NCI-H1694 treated with DMSO at 0.1 percent for 48 hours (cell line): ENCODE results near the gene AP2M1.

Experiments
- DNase-seq: peaks from one replicate; lab custom pipeline; 2025; lab: John Stamatoyannopoulos, UW

Gene AP2M1

GRCh38 chr3:184180165-184180564 lies 5.5 kb downstream of the AP2M1 start:
- no peak for DNase-seq

- DNase-seq: no peak
These were observed 6.9 kb downstream of the AP2M1 start for GRCh38 chr3:184181596-184181995.

GRCh38 chr3:184183679-184184078 lies 9.0 kb downstream of the AP2M1 start:
- no peak for DNase-seq

GRCh38 chr3:184184546-184185230 lies 10.0 kb downstream of the AP2M1 start:
- DNase-seq: no peak

- peak; percentile 97 for DNase-seq
These were observed 11.0 kb downstream of the AP2M1 start for GRCh38 chr3:184185461-184186183.

GRCh38 chr3:184186184-184186901 lies 11.7 kb downstream of the AP2M1 start, which contains the start of gene ABCF3:
Gene ABCF3, plus strand, starts transcription at chr3:184186199. Its CDS starts 9 bp downstream, at chr3:184186208.
- DNase-seq: no peak

- DNase-seq: no peak
These were observed 12.2 kb downstream of the AP2M1 start for GRCh38 chr3:184186902-184187207.

GRCh38 chr3:184188080-184188479 lies 13.4 kb downstream of the AP2M1 start:
- no peak for DNase-seq

GRCh38 chr3:184189421-184189820 lies 14.8 kb downstream of the AP2M1 start:
- DNase-seq: no peak

GRCh38 chr3:184192889-184193288 lies 18.2 kb downstream of the AP2M1 start:
- DNase-seq: no peak

- no peak for DNase-seq
These were observed 19.4 kb downstream of the AP2M1 start for GRCh38 chr3:184193991-184194539.

- DNase-seq: no peak
These were observed 21.9 kb downstream of the AP2M1 start for GRCh38 chr3:184196536-184196935.

- no peak for DNase-seq
These were observed 23.9 kb downstream of the AP2M1 start for GRCh38 chr3:184198509-184198908.

- no peak for DNase-seq
These were observed 26.2 kb downstream of the AP2M1 start for GRCh38 chr3:184200825-184201224.

GRCh38 chr3:184203526-184203925 lies 28.9 kb downstream of the AP2M1 start:
- DNase-seq: no peak

- no peak for DNase-seq
These were observed 34.7 kb downstream of the AP2M1 start for GRCh38 chr3:184209146-184209923.

- no peak for DNase-seq
These were observed 36.6 kb downstream of the AP2M1 start for GRCh38 chr3:184211297-184211696.

- no peak for DNase-seq
These were observed 37.1 kb downstream of the AP2M1 start for GRCh38 chr3:184211718-184212117.

- DNase-seq: no peak
These were observed 44.2 kb downstream of the AP2M1 start for GRCh38 chr3:184218814-184219213.

- no peak for DNase-seq
These were observed 47.9 kb downstream of the AP2M1 start for GRCh38 chr3:184222521-184222920.

GRCh38 chr3:184223946-184224345 lies 49.3 kb downstream of the AP2M1 start:
- no peak for DNase-seq

GRCh38 chr3:184227481-184227935 lies 52.9 kb downstream of the AP2M1 start:
- peak; percentile 40 for DNase-seq
